ENCODE results near the gene NME3.
A peak's percentile ranks its signal among the peaks of the same experiment; 100 is the strongest.

NME3 gene

GRCh38 chr16:1729026-1729425 lies 42.3 kb downstream of the NME3 start:
- no peak overlapping the region for H3K4me3 ChIP-seq (ENCODE audit: low read depth, low read length)
- no peak for DNase-seq (ENCODE audit: low read depth, low spot score)
- TF ChIP-seq CTCF (IDR thresholded peaks at IDR 0.05; ENCODE audit: low read depth, low read length): no peak
- in situ Hi-C loops (cut with HindIII; ENCODE audit: low sequenced_read_pairs): no loop called here

- DNase-seq (ENCODE audit: low read depth, low spot score): no peak
- H3K4me3 ChIP-seq (ENCODE audit: low read depth, low read length): no peak overlapping the region
- in situ Hi-C loops (cut with HindIII; ENCODE audit: low sequenced_read_pairs): no loop called here
- TF ChIP-seq CTCF (IDR thresholded peaks at IDR 0.05; ENCODE audit: low read depth, low read length): no peak
Measured at GRCh38 chr16:1727651-1728624, 43.4 kb downstream of the NME3 start.

GRCh38 chr16:1726661-1727502 lies 44.5 kb downstream of the NME3 start:
- DNase-seq (ENCODE audit: low read depth, low spot score): no peak
- H3K4me3 ChIP-seq (ENCODE audit: low read depth, low read length): no peak overlapping the region
- TF ChIP-seq CTCF (IDR thresholded peaks at IDR 0.05; ENCODE audit: low read depth, low read length): no peak
- in situ Hi-C loops (cut with HindIII; ENCODE audit: low sequenced_read_pairs): no loop called here

DNA sequence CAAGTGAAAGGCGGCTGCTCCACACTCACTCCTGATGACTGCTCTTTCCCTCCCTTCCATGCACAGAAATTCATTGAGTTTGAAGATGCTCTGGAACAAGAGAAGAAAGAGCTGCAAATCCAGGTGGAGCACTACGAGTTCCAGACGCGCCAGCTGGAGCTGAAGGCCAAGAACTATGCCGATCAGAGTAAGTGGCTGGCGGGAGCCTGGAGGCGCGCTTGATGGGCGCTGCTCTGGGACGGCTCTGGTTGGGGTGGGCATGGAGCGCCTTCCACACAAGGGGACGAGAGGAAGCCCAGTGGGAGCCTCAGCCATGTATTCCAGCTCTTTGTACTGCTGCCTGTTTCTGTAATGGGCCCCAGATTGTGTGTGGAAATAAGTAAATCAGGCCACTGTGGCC lies 46.9 kb downstream of the NME3 start:
- H3K4me3 ChIP-seq (ENCODE audit: low read depth, low read length): no peak overlapping the region

DNA sequence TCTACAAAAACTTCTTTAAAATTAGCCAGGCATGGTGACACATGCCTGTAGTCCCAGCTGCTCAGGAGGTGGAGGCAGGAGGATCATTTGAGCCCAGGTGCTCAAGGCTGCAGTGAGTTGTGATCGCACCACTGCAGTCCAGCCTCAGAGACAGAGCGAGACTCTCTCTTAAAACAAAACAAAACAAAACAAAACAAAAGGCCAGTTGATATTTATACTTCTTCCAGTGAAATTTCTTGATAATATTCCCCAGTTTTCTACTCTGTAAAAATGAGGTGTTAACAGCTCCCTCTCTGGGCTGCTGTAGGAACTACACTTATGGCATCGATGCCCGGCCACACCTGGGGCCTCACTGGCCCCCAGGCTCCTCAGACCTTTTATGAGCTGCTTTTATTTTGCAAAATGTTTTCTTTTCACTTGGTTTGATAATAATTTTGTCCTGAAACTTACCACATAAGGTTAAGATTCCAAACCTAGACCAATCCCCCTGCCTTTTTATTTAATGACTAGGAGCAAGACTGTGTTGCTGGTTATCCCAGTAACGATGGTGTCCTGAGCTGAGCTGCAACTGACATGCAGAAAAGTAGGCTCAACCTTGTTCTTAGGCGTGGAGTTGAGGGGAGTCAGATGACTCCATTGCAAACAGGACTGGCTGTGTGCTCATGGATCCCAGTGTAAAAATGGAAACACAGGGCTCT lies 47.7 kb downstream of the NME3 start:
- peak; percentile 50 for DNase-seq (ENCODE audit: low read depth, low spot score)
- H3K4me3 ChIP-seq (ENCODE audit: low read depth, low read length): no peak overlapping the region
- in situ Hi-C loops (cut with HindIII; ENCODE audit: low sequenced_read_pairs): no loop called here
- TF ChIP-seq CTCF (IDR thresholded peaks at IDR 0.05; ENCODE audit: low read depth, low read length): peak; percentile 81

More for the DNA sequence above, 46.9 kb downstream of the NME3 start:
- TF ChIP-seq CTCF (IDR thresholded peaks at IDR 0.05; ENCODE audit: low read depth, low read length): no peak
- no peak for DNase-seq (ENCODE audit: low read depth, low spot score)
- in situ Hi-C loops (cut with HindIII; ENCODE audit: low sequenced_read_pairs): no loop called here

- no peak overlapping the region for H3K4me3 ChIP-seq (ENCODE audit: low read depth, low read length)
- in situ Hi-C loops (cut with HindIII; ENCODE audit: low sequenced_read_pairs): no loop called here
- DNase-seq (ENCODE audit: low read depth, low spot score): no peak
- no peak for TF ChIP-seq CTCF (IDR thresholded peaks at IDR 0.05; ENCODE audit: low read depth, low read length)
Measured at GRCh38 chr16:1721372-1721771, 50.0 kb downstream of the NME3 start.
